GM18498 (cell line): ENCODE data around the gene STARD6.
"Not testable (repeated sequence)": the region's sequence is repeated elsewhere in the genome, so short reads cannot be mapped to it uniquely, and the experiment has no call there.

Source experiments
- ATAC-seq: cut with Tn5 transposase; IDR thresholded peaks from one replicate; pipeline ENCODE4 v1.9.1; 2021; ENCODE audit warnings: mild to moderate bottlenecking, moderate library complexity; ENCODE audit not compliant: unreplicated experiment

Gene STARD6, protein sequence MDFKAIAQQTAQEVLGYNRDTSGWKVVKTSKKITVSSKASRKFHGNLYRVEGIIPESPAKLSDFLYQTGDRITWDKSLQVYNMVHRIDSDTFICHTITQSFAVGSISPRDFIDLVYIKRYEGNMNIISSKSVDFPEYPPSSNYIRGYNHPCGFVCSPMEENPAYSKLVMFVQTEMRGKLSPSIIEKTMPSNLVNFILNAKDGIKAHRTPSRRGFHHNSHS

GRCh38 chr18:54357660-54358494 is at the start of gene STARD6, which contains the start of gene C18orf54:
TSS of gene STARD6 (minus strand) at chr18:54357858. CDS start at chr18:54354573, 3,285 bp downstream.
TSS of gene C18orf54 (plus strand) at chr18:54357906. CDS start at chr18:54360573, 2,667 bp downstream.
- peak; percentile 94 for ATAC-seq

GRCh38 chr18:54405290-54405689 is 47.6 kb upstream of the STARD6 start:
- no peak for ATAC-seq

DNA sequence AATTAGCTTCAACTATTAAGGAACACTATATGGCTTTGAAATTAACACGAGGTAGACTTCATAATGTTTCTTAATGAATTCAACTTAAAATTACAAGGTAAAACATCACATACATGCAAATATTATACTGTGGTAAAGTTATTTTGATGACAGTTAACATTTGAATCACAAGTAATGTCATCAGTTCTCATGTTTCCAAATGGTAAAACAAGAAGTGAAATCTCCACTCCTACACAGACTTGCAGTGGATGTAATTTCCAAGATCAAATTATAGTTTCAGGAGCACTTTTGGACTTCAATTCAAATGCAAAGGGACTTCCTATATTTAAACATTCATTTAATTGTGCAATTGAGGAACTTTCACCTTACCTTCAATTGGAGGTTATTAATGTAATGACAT is 39.1 kb upstream of the STARD6 start:
- no peak for ATAC-seq

- no peak for ATAC-seq
These were observed 36.1 kb upstream of the STARD6 start for GRCh38 chr18:54393648-54394294.

DNA sequence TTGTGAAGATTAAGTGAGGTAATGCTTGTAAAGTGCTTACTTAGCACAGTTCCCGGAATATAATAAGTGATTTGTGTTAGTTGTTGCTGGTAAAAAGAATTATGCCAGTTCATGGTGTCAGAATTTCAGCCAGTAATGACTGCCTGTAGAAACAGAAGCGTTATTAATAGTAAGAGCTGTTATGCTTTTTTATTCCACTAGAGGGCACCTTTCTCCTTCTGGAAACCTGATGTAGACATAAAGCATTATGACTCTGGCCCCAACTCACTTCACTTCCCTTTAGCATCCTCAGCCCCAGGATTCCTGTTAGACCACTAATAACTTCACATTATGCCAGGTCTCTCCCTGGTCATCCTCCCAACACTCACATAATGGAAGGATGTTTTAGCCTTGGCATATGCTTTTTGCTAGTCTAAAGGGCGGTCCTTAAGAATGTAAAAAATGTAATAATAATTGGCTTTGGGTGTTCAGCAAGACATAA is 34.9 kb upstream of the STARD6 start:
- peak; percentile 67 for ATAC-seq

DNA sequence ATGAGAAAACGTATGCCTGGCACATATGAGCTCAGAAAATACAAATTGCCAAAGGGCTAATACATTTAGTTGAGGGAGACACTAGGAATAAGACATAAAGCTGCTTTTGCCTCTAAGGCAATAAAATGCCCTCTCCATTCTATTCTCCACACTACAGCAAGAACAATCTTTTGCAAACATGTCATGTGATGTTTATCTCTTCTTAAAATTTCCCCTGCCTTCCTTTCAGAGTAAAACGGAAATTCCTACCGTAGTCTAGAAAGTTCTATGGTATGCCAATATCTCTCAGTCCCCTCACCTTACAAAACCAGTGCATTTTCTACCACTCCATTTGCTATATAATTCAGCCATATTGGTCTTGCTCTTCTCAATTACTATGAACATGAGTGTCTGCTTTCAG is 33.2 kb upstream of the STARD6 start:
- no peak for ATAC-seq

GRCh38 chr18:54389143-54389505 is 31.5 kb upstream of the STARD6 start:
- peak; percentile 3 for ATAC-seq

- peak; percentile 94 for ATAC-seq
These were observed 30.8 kb upstream of the STARD6 start for GRCh38 chr18:54388203-54389142.

DNA sequence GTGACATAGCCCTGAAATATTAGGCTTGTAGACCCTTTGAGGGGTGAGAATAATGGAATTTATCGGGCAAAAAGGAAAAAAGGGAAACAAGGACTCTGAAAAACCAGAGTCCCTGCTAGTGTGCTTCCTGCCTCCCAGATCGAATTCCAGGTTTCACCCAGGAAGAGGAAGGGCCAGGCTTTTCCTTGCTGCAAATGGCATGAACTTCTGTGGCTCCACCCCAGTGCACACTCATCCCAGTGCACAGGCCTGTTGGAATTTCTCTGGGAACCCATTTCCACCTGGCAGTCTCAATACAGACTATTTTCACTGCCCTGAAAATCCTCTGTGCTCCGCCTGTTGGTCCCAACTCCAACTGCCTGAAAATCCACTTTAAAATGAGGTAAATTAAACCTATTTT is 30.0 kb upstream of the STARD6 start:
- no peak for ATAC-seq

GRCh38 chr18:54386800-54387495 is 29.3 kb upstream of the STARD6 start:
- ATAC-seq, result not testable (repeated sequence)

GRCh38 chr18:54386043-54386442 is 28.4 kb upstream of the STARD6 start:
- ATAC-seq, result no peak

DNA sequence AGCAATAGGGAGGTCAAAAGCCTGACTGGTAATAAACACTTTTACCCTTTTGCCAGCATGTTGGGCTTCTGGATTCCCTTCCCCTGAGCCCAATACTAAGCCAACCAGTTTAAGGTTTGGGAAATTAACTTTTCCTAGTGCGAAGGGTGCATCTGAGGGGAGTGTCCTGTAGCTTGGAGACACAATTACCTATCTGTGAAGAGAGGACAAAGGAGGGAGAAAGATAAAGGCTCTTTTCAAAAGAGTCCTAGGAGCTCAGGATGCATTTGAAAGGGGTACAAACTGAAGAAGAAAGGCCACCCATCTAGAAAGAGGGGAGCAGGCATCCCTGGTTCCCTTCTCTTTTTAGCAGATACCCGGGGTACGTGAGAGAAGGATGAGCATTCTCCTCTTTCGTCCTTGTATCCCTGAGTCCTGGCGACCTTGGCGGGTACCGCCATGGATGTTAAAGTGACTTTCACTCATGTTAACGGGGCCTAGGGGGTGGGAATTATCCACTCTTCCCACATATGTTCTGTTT is 25.1 kb upstream of the STARD6 start:
- ATAC-seq, result no peak

GRCh38 chr18:54382076-54382475 is 24.4 kb upstream of the STARD6 start:
- no peak for ATAC-seq

GRCh38 chr18:54381640-54382039 is 24.0 kb upstream of the STARD6 start:
- no peak for ATAC-seq

DNA sequence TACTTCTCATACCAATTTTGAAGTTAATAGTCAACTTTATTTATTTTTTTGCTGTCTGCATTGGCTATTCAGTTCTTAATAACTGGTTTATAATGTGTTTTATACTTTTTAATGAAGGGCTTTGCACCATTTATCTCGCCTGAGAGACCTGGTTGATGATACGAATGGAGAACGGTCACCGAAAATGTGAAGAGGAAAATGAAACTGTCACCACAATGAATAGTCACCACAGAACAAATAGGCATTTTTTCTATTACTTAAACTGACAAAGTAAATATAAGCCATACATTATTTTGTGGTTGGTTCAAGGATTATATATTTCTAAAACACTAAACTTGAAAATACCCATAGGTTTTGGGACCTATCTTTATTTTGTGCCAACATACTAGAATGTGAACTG is 20.4 kb upstream of the STARD6 start:
- ATAC-seq, result no peak

DNA sequence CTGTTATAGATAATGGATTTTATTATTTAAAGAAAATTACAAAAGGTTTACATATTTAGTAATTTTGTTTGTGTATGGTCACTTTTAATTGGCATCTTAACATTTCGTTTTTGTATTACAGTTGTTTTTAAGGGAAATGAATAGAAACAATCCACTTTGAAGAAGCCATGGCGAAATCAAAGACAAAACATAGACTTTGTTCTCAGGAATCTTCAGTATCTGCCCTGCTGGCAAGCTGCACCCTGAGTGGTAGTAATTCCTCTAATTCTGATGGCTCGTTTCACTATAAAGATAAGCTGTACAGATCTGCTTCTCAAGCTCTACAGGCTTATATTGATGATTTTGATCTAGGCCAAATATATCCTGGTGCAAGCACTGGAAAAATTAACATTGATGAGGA is 2.7 kb upstream of the STARD6 start:
- ATAC-seq, result no peak

DNA sequence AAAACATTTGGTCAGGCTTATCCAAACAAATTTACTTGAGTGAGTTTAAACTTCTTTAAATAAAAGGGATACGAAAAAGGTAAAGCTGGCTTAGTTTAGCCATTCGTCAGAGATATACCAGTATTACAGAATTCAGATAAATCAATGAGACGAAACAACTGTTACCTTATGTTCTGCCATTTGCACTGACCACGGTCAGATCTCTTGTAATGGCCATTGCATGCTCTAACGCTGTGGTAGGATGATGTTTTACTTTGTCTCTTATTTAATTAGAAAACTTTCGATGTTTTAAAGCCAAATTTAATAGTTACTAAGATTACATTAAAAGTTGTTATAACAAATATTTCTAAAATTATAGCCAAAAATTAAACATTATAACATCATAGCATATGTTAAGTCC is 1.6 kb upstream of the STARD6 start:
- no peak for ATAC-seq

DNA sequence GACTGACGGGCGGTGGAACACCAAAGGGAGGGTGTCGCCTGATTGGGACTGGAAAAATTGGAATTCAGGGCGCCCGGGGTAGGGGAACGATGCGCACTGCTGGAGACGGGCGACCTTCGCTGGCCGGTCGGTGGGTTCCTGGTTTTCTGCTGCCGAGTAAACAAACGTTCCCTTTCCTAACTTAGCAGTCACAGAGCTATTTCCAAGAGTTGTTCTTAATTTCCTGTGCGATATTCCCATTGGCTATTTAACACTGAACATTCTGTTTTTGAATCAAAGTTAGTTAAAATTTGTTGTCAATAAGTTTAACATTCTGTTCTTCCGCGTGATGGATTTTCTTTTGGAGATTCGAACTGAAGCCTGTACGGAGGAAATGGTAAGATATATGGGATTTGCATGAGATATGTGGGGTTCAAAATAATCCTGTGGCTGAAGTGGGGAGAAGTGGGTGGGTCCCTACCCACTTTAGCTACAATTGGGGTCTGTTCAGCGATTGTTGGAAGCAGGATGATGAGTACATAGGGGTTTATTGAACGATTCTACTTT is 910 bp upstream of the STARD6 start:
- peak; percentile 18 for ATAC-seq

GRCh38 chr18:54357082-54357659 is 487 bp downstream of the STARD6 start:
- peak; percentile 52 for ATAC-seq
